A549 (cell line): ENCODE data around the gene BICRA. TPM values are rescaled to one million over a fixed set of nuclear protein-coding genes. Genes with fewer than 3 reads are reported as not detected.

ENCODE experiments used
- ATAC-seq, 2 experiments: fragments of 200-7000 bp in 1 of 2; fragments of >200 bp in 1 of 2; cut with Nextera tagmentation in 1 of 2; cut with Tn5 transposase in 1 of 2; 3 replicates each; pipeline versions ENCODE4 v1.8.0 to v1.9.1; 2018 to 2020; ENCODE audit warnings: mild to moderate bottlenecking in 1 of 2, moderate library complexity in 1 of 2
- CTCF ChIA-PET: fragments of 300-600 bp; sonication (Branson Sonifier 250); formaldehyde crosslinking; extraction: SDS; loops from one replicate; lab custom pipeline; 2021; ENCODE audit warnings: antibody characterized with exemption, inconsistent platforms; lab: Yijun Ruan, JAX
- POLR2A ChIA-PET: fragments of 350-600 bp; formaldehyde crosslinking; extraction: SDS; loops from one replicate; lab custom pipeline; 2021; ENCODE audit warnings: antibody characterized with exemption, inconsistent platforms; lab: Yijun Ruan, JAX
- DNase-seq, 2 experiments: peaks; one replicate each; pipeline versions ENCODE4 v3.0.0 to v3.0.0-alpha.2; 2011 to 2016; ENCODE audit warnings: low read depth in 1 of 2, low spot score in 1 of 2
- FAIRE-seq: peaks from 2 replicates; lab custom pipeline; 2011; peaks lifted over from hg19 to GRCh38; lab: Jason Lieb, UNC
- H3K27ac ChIP-seq, 2 experiments: fragments of >200 bp; sonication (Bioruptor Twin); formaldehyde crosslinking; 3 replicates each; pipeline ENCODE4 v1.5.1; 2016 to 2017
- H3K4me1 ChIP-seq: fragments of >200 bp; sonication (Bioruptor Twin); formaldehyde crosslinking; 3 replicates; pipeline ENCODE4 v1.6.1; 2016
- H3K4me2 ChIP-seq: fragments of >200 bp; sonication (Bioruptor Twin); formaldehyde crosslinking; 3 replicates; pipeline ENCODE4 v1.6.1; 2016
- H3K4me3 ChIP-seq: fragments of >200 bp; sonication (Bioruptor Twin); formaldehyde crosslinking; 3 replicates; pipeline ENCODE4 v1.5.1; 2016
- H3K9me3 ChIP-seq: fragments of >200 bp; sonication (Bioruptor Twin); formaldehyde crosslinking; 3 replicates; pipeline ENCODE4 v1.6.1; 2016
- ATOH8 ChIP-seq: fragments of 250-450 bp; sonication (Bioruptor Pico); IDR thresholded peaks from 2 replicates; pipeline ENCODE4 v1.5.0; 2020; ENCODE audit warnings: low read depth, mild to moderate bottlenecking, moderate library complexity
- CHD2 ChIP-seq: fragments of 150-350 bp; IDR thresholded peaks from 2 replicates; pipeline ENCODE4 v1.6.1; 2014; ENCODE audit warnings: low read length; ENCODE audit not compliant: partially characterized antibody
- CTCF ChIP-seq: fragments of >200 bp; sonication (Bioruptor Twin); formaldehyde crosslinking; IDR thresholded peaks from 3 replicates; pipeline ENCODE4 v1.5.1; 2016
- EHF ChIP-seq: fragments of 250-450 bp; sonication (Bioruptor Pico); IDR thresholded peaks from 2 replicates; pipeline ENCODE4 v1.5.0; 2020; ENCODE audit warnings: mild to moderate bottlenecking
- ESRRA ChIP-seq: fragments of 150-350 bp; IDR thresholded peaks from 2 replicates; pipeline ENCODE4 v1.6.1; 2014; ENCODE audit warnings: mild to moderate bottlenecking, low read length, borderline replicate concordance
- HMGXB4 ChIP-seq: fragments of 250-450 bp; sonication (Bioruptor Pico); IDR thresholded peaks from 2 replicates; pipeline ENCODE4 v1.5.0; 2021; ENCODE audit warnings: mild to moderate bottlenecking, moderate library complexity, borderline replicate concordance
- JUN ChIP-seq, 2 experiments: fragments of >200 bp; sonication (Bioruptor Twin); formaldehyde crosslinking; IDR thresholded peaks; 2 replicates in 1 of 2; 3 replicates in 1 of 2; pipeline ENCODE4 v1.6.1; 2016 to 2017
- JUNB ChIP-seq: fragments of >200 bp; sonication (Bioruptor Twin); formaldehyde crosslinking; IDR thresholded peaks from 2 replicates; pipeline ENCODE4 v1.6.1; 2016
- KDM1A ChIP-seq: fragments of 200-600 bp; sonication (generic); IDR thresholded peaks from 2 replicates; pipeline ENCODE4 v1.6.1; 2016; ENCODE audit warnings: low read depth, mild to moderate bottlenecking
- KDM5A ChIP-seq: fragments of 200-600 bp; sonication (generic); IDR thresholded peaks from 2 replicates; pipeline ENCODE4 v1.6.1; 2016; ENCODE audit warnings: antibody characterized with exemption, mild to moderate bottlenecking
- NPAS2 ChIP-seq: fragments of 250-450 bp; sonication (Bioruptor Pico); IDR thresholded peaks from 2 replicates; pipeline ENCODE4 v1.8.0; 2022; ENCODE audit warnings: mild to moderate bottlenecking, moderate library complexity, borderline replicate concordance
- NR3C1 ChIP-seq: fragments of >200 bp; sonication (Bioruptor Twin); formaldehyde crosslinking; IDR thresholded peaks from 3 replicates; pipeline ENCODE4 v1.6.1; 2017
- PHF8 ChIP-seq: fragments of 200-600 bp; sonication (generic); IDR thresholded peaks from 2 replicates; pipeline ENCODE4 v1.6.1; 2016; ENCODE audit warnings: low read depth, mild to moderate bottlenecking, antibody characterized with exemption, moderate library complexity, borderline replicate concordance
- RAD21 ChIP-seq, 2 experiments: fragments of >200 bp in 1 of 2; sonication (Bioruptor Twin) in 1 of 2; formaldehyde crosslinking in 1 of 2; IDR thresholded peaks in 1 of 2; conservative IDR thresholded peaks in 1 of 2; 2 replicates in 1 of 2; 3 replicates in 1 of 2; pipeline ENCODE4 v1.6.1; 2012 to 2018; ENCODE audit warnings: inconsistent platforms in 1 of 2
- RCOR1 ChIP-seq: fragments of 150-350 bp; IDR thresholded peaks from 2 replicates; pipeline ENCODE4 v1.6.1; 2014; ENCODE audit warnings: antibody characterized with exemption, low read length, low read depth
- SMC3 ChIP-seq: fragments of >200 bp; sonication (Bioruptor Twin); formaldehyde crosslinking; IDR thresholded peaks from 3 replicates; pipeline ENCODE4 v1.6.1; 2018; ENCODE audit warnings: inconsistent platforms
- TP53 ChIP-seq: fragments of 250-450 bp; sonication (Bioruptor Pico); IDR thresholded peaks from 2 replicates; pipeline ENCODE4 v1.5.0; 2021; ENCODE audit warnings: mild to moderate bottlenecking, moderate library complexity
- ZC3H11A ChIP-seq: fragments of 450-650 bp; IDR thresholded peaks from 2 replicates; pipeline ENCODE4 v1.6.1; 2014; ENCODE audit warnings: antibody characterized with exemption, mild to moderate bottlenecking
- WGBS: methylation state at CpG from one replicate; pipeline ENCODE4 v1.1.6; 2017; ENCODE audit errors: missing lambda C conversion rate; 5-methylcytosine and 5-hydroxymethylcytosine counted together
- polyA plus RNA-seq, 4 experiments: library from polyadenylated mRNA; depleted of rRNA in 3 of 4; stranded (reverse); fragments of >200 nt; fragmentation: RNase III in 1 of 4; extraction: RNeasy Plus Mini Kit Qiagen cat#74134 plus additional on column Dnase treatment in 1 of 4; gene quantifications; 2 replicates in 3 of 4; 3 replicates in 1 of 4; pipeline ENCODE4 v1.2.3, GENCODE V29; 2011 to 2017

Gene BICRA
- polyA plus RNA-seq, 2 of the 4 experiments (the other 2 are of a cell fraction), result 0.83 to 12.4 TPM

GRCh38 chr19:47625650-47626049, 16.7 kb downstream of the BICRA start (continued):
- no peak for TF ChIP-seq NPAS2 (CRISPR knock-in tag)
- TF ChIP-seq HMGXB4 (CRISPR knock-in tag), result no peak
- no peak for TF ChIP-seq JUNB
- no peak for TF ChIP-seq PHF8
- TF ChIP-seq TP53 (CRISPR knock-in tag), result no peak

GRCh38 chr19:47626238-47626637, 17.3 kb downstream of the BICRA start:
- ATAC-seq, result peak in 1 of 2 experiments; percentile 33; a peak in 1 of 6 replicates
- no peak for TF ChIP-seq ATOH8 (CRISPR knock-in tag)

GRCh38 chr19:47628078-47628771, 19.3 kb downstream of the BICRA start:
- 76% methylated on average over 4 of the region's 4 CpGs for WGBS
- TF ChIP-seq CHD2, result no peak
- no peak for TF ChIP-seq EHF (CRISPR knock-in tag)
- TF ChIP-seq PHF8, result no peak
- TF ChIP-seq ESRRA, result no peak
- TF ChIP-seq KDM5A, result no peak
- no peak for TF ChIP-seq ZC3H11A
- TF ChIP-seq NR3C1, result no peak
- TF ChIP-seq KDM1A, result no peak
- TF ChIP-seq ATOH8 (CRISPR knock-in tag), result no peak
- no peak for TF ChIP-seq RCOR1
- no peak for TF ChIP-seq RAD21 (conservative IDR thresholded peaks at IDR 0.05 in 1 of 2, IDR thresholded peaks at IDR 0.05 in 1 of 2)
- no peak for TF ChIP-seq CTCF
- TF ChIP-seq SMC3, result no peak
- no peak for TF ChIP-seq NPAS2 (CRISPR knock-in tag)
- TF ChIP-seq JUN (IDR thresholded peaks at IDR 0.05), result no peak
- Histone ChIP-seq H3K9me3 (no peaks in the 10 kb centered on the region), H3K4me1 (peaks cover 21% of the 10 kb centered on the region), H3K27ac (no peak overlapping the region), H3K4me2 (no peak overlapping the region), H3K4me3 (no peak overlapping the region)
- POLR2A ChIA-PET, result no interaction called here
- CTCF ChIA-PET, result interaction anchor here (1.0 to 2.6 kb wide), 5 partner anchors 12 to 192 kb away, joined by 3 to 11 read pairs (median 4); partner anchors contain the start of gene NAPA
- DNase-seq, result no peak
- FAIRE-seq, result no peak
- no peak for ATAC-seq

More at GRCh38 chr19:47626238-47626637, 17.3 kb downstream of the BICRA start:
- ChIA-PET POLR2A (no interaction called here), CTCF (interaction anchor here (0.6 to 3.0 kb wide), 16 partner anchors 9 to 331 kb away, joined by 3 to 14 read pairs (median 4); partner anchors contain the start of genes EHD2, KPTN and NAPA)
- Histone ChIP-seq H3K4me1 (peaks cover 19% of the 10 kb centered on the region), H3K4me3 (no peak overlapping the region), H3K27ac (no peak overlapping the region), H3K4me2 (no peak overlapping the region), H3K9me3 (no peaks in the 10 kb centered on the region)
- DNase-seq, result no peak
- FAIRE-seq, result no peak
- 84% methylated on average over 8 of the region's 8 CpGs for WGBS
